Stimulated activated naive CD4-positive, alpha-beta T cell (primary cell): Measurements from ENCODE around the gene SGCE.

Experiments used
- DNase-seq, 6 experiments: peaks; one replicate each; lab custom pipeline; 2025; lab: John Stamatoyannopoulos, UW

The SGCE gene

DNA sequence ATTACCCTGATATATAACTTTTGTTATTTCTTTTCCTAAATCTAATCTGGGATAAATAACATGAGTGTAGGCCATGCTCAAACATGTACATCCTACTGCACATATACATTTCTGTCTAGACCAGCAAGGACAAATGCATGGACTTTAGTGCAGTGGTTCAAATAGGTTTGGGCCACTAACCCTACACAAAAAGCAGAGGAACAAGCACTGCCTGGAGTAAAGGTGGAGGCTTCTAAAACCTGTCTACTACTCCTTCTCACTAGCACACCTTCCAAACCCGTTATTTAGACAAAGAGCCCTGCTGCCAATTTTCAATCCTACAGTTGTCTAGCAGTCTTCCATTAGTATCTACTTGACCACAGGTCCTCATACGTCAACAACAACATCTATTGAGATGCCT, 34.8 kb downstream of the SGCE start:
- no peak for DNase-seq

DNA sequence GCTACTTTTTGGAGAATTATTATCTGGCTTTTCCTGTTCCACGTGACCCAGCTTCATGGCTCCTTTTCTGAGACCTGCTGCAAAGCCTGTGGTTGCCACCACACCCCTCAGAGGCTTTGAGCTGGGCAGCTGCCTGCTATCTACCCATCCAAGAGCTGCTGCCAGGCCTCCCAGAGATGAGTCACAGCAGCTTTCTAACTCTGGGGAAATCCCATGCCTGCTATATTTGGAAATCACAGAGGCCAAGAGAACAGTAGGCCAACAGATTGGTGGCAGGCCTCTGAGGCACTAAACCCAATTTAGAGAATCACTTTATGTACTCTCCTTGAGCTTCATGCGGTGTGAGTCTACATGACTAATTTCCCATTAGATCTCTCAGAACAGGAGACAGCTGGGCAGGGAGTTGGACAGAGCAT, 35.2 kb downstream of the SGCE start:
- DNase-seq = no peak

DNA sequence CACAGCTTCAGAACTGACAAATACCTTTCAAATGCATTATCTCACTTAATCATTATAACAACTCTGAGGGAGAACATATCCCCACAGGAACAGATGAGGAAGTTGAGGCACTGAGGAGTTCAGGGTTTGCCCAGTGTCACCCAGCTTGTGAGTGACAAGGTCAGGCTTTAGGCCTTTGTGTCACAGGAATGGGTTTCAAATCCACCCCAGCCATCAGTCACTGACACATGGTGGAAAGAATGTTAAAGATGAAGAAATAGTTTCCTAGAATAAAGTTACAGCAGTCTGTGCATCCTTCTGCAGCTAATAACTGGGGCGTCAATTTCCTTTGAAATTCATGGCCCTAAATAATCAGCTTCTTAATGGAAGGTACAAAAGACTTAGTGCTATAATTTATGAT, 37.8 kb downstream of the SGCE start:
- no peak for DNase-seq

DNA sequence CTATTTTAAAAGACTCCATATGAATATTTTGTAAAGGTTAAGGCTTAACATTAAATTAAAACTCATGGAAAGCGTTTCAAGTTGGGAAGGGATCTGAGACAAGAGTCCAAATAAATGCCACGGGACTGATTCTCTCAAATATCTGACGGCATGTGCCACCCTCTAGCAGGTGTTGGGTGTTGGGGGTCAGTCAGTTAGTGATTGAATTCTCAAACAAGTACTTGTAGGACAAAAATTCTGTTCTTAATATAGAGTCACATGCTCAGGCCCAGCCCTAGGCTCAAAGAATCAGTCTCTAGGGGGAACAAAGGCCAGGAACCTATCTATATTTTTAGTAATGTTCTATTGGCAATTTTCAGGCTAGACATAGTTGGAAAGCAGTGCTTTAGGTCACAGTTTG, 39.1 kb downstream of the SGCE start:
- DNase-seq = no peak

DNA sequence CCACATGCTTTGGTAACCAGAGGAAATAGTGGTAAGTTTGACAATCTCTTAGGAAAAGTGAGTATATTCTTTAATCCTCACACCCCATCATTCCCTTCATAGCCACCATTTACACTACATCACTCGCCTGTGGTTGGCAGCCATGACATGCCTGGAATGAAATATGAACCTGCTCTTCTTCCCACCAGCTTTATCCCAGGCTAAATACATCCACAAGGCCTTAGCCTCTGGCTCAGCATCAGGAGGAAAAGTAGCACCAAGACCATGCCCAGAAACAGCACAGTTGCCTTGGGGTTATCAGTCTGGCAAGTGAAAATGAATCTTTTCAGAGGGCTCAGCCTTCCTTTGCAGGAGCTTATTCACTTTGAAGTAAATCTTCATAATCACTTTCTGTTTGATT, 40.3 kb downstream of the SGCE start:
- no peak for DNase-seq

DNA sequence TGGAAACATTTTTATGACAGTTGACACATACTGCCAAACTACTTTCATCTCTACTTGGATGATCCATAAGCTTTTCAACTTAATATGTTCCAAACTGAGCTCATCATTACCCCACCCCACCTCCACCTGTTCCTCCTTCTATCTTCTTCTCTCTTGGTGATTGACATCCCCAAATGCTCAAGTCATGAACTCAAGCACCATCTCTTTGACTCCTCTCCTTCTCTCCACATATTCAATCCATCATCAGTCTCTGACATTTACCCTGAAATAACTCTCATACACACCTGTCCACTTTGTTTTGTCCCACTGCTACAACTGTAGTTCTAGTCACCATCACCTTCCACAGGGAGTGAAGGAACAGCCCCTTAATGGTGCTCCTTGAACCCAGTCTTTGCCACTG, 43.3 kb downstream of the SGCE start:
- DNase-seq = no peak

DNA sequence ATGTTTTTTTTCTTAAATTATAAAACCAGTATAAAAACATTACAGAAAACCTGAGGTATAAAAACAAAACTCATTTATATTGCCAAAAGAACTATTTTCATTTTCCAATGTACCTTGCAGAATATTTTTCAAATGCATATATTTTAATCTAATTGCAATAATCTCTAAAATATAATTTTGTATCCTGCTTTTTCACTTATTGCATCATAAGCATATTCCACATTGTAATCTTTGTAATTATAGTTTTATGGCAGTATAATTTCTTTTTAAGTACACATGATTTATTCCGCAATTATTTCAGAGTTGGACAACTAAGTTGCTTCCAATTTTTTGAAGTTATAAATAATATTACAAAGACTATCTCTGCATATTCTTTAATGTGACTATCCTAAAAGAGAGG, 43.7 kb downstream of the SGCE start:
- no peak for DNase-seq

DNA sequence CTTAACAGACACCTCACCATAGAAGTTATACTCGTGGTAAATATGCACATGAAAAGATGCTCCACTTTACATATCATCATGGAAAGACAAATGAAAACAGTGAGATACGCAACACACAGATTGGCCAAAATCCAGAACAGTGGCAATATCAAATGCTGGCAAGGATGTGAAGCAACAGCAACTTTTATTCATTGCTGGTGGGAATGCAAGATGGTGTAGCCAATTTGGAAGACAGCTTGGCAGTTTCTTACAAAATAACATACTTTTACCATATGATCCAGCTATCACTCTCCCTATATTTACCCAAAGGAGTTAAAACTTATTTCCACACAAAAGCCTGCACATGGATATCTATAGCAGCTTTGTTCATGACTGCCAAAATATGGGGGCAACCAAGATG, 46.4 kb downstream of the SGCE start:
- DNase-seq = no peak

DNA sequence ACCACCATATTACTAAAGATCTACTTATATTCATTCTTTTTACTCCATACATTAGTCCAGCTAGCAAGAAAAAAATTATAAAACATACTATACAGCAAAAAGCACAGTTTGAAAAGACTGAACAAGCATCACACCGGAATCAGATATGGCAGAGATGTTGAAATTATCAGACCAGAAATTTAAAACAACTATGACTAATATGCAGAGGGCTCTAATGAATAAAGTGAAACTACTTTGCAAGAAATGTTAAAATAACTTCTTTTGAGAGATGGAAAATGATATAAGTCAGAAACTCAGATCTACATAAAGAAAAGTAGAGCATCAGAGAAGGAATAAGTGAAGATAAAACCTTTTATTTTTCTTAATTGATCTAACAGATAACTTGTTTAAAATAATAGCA, 50.9 kb downstream of the SGCE start:
- DNase-seq = no peak

DNA sequence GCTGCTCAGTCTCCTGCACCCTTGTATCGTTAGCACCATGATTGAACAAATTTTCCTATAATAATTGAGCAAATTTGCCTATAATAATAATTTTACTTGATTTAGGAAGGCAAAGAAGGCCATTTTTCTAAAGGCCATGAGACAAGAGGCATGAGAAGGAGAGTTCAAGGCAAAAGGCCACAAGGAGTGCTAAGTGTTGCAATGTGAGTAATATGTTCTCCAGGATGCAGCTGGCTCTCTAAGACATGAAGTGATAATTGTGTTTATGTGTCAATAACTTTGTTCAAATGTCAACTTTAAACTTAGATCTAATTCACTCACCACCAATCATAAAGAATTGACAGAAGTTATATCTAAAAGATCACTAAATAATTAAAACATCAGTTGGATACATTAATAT, 53.8 kb downstream of the SGCE start:
- DNase-seq = no peak

DNA sequence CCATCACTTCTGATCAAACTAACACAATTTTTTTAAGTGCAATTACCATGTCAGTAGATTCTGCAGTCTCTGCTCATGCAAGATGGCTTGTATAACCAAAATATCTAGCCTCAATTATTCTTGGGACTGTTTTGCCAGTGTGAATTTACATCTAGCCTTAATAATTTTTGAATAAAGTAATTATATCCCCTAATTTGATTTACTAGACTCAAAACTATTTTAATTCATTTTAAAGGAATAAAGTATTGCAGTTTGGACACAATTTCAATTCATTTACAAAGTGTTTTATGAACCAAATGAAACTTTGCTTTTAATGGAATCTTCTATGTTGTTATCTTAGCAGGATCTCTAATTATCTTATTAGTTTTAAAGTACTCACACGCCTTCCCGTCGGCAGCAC, 55.7 kb downstream of the SGCE start:
- DNase-seq = no peak

DNA sequence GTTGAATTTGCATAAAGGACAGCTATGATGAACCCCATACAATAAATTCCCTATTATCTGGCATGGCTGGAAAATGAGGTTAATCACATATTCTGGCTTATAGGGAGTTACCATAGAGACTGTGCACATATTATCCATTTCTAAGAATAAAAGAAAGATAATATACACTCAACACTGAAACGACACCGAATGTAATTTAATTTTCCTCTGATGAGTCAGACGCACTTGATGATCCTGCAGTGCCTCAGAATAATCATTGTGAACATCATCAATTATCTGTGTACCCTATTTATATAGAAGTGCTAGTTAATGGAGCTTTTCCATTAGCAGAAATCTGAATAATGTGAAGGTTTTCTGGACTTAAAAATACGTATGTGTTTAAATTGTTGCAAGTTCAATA, 60.2 kb downstream of the SGCE start:
- DNase-seq = no peak

DNA sequence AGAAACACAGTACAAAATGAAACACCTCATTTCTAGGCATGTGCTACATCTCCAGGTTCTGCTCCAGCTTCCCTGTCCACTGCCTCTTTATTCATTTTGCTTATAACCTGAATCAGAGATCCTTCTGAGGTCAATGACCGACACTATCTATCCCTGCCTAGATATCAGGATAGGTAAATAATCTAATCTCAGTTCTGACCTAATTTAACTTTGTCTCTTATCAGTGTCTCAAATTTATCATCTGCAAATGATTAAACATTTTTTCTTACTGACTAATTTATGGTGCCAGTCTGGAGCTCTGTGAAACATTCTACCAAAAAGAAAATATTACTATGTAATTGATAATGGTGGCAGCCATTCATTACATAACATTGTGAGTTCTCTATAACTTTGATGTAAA, 61.1 kb downstream of the SGCE start:
- DNase-seq = no peak

DNA sequence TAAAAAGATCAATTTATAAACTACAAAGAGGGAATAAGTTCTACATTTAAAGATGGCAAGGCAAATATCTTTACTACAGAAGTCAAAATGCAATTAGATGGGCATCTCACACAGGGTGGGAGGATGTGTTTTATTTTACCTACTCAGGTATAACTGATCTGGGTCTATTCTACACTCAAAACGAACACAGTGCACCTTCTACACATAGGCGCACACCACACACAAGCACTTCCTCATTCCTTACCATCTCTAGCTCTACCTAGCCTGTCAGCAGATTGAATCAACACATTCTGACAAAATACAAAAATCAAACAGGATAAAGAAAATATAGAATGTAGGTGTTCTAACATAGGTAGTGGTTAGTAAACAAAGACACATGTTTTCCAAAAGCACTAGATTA, 64.8 kb downstream of the SGCE start:
- no peak for DNase-seq

DNA sequence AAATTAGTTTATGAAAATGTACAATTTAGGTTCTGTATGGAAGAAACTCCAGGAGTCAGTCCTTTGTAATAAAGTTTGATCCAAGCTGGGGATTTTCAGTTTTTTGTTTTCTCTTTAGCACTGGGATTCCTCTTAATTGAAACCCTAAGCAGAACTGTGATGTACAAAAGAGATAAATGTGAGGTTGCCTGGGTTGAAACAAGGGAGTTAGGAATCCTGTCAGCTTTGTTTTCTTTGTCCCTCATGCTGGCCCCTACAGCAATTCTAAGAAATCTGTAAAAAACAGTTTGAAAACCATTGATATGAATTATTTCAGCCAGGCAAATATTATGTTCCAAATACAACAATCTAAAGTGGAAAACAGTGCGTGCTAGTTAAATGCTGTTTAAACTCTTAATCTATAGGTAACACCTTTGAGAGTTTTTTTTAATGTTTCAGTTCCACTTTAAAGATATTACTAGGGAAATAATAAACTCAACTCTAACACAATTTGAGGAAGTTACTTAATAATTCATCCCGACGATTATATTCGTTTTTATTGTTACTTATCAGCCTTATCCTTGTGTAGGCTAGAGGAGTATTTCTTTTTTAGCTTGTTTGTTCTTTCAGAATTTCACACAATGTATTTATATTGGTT, 65.3 kb downstream of the SGCE start:
- no peak for DNase-seq

DNA sequence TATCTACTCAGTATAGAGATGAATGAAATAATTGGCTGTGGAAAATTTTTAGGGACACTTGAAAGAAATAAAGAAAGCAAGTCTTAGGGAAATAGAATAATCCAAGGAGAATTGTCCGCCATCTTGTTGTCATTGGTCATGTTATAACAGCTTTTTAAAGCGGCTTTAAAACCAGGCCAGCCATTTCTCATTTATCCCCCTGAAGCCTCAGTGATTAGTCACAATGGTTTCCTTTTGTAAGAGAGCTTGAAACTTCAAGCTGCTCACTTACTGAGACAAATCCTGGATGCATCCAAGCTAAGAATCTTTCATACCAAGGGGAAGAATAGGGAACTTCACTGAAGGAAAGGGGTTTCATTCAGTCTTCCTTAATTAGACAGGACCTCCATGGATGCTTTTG, 67.9 kb downstream of the SGCE start:
- DNase-seq = no peak

DNA sequence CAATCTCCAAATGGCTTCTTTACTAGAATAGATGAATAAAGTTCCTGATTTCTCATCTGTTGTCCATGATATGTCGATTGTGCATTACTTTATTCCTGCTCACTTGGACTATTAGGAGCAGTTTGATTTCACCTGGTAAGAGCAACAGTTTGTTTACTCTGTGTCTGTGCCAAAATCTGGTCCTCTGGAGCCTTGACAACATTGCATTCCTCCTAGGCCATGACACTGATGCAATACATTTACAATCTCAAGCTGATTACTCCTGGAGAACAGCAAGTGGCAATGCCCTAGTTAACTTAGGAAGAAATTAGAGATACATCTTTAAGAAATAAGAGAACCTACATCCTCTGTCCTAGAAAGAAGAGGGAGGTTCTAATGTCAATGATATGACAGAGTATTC, 71.8 kb downstream of the SGCE start:
- no peak for DNase-seq

DNA sequence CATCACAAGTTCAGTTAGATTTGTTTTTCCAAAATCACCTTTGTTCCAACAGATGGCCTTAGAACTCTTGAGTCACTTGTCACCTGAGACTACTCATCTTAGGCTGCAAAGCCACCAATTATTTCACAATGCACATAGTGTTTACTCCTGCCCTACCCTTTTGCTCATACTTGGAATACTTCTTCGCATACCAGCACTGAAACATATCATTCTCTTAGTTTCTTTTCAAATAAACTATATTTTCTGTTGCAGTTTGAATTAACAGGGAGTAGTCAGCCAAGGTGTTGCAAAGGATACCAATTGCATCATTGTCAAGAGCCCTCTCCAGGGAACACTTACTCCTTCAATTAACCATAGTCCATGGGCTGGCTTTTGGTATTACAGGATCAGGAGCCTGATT, 75.3 kb downstream of the SGCE start:
- DNase-seq = no peak

DNA sequence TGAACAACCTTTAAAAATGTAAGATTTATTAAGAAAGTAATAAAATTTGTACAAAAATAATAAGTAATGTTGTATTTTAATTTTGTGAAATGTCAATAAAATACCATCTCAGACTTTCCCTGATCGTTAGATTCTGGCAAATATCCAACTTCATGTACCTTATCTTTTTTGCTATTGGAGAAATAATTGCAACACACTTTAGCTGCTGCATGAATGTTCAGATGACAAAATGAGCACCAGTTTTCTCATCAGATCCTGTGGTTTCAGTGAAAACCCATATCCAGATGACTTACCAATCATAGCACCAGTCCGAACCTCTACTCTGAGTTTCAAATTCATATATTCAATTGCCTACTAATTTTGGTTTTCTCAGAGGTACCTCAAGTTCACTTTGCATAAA, 76.5 kb downstream of the SGCE start:
- DNase-seq = no peak

DNA sequence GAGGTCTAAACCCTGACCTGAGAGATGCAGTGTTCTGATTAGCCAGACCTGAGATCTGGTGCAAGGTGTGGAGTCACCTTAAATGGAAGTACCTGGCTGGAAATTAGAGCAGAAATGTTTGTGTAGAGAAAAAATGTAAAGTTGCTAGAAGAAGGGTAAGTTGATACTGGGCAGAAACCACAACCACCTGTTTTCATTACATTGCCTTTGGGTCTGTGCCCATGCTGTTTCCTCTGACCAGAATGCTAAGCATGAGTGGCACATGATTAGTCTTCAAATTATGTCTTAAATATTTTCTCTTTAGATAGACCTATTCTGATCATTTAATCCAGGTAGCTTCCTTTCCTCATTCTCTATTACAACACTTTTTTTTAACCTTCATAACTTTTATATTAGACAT, 77.3 kb downstream of the SGCE start:
- DNase-seq = no peak

DNA sequence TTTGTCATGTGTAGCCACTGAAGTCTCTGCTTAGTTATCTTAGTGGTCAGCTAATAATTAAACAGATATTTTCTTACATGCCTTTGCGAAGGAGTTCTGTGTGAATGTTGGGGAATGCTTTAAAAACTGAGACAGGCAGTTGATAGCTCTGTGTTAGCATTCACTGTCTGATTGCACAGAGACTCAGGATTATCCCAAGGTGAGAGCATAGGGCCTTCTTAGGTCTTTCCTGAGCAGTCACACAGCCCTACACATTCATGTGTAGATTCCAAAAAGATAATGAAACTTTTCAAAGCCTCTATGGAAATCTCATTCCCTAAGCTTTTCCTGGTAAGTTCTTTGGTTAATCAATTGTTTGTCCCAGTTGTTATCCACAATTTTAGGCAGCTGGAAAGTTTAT, 78.6 kb downstream of the SGCE start:
- no peak for DNase-seq

DNA sequence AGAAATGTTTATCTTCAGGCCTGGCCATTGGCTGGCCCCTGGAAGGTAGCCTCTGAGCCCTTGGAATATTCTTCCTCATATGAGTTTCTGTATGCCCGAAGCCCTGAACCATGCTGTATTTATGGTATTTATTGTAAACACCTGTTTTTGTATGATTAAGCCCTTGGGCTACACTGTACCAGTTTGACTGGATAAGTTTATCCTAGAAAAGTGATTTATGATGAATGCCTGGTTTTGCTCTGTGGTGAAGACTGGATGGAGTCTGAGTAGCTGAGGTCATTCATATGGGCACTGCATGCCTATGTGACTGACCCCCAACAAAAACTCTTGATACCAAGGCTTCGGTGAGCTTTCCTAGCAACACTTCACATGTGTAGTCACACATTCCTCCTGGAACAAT, 79.6 kb downstream of the SGCE start:
- DNase-seq = no peak

DNA sequence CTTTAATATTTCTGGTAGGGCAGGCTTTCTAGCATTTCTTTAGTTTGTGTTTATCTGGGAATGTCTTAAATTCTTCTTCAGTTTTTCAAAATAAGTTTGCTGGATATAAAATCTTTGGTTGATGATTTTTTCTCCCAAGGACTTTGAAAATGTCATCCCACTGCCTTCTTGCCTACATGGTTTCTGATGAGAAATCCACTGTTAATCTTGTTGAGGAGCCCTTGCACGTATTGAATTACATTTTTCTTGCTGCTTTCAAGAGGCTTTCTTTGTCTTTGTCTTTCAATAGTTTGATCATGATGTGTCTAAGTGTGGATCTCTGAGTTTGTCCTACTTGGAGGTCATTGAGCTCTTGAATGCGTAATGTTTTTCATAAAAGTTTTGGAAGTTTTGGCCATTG, 80.3 kb downstream of the SGCE start:
- no peak for DNase-seq

DNA sequence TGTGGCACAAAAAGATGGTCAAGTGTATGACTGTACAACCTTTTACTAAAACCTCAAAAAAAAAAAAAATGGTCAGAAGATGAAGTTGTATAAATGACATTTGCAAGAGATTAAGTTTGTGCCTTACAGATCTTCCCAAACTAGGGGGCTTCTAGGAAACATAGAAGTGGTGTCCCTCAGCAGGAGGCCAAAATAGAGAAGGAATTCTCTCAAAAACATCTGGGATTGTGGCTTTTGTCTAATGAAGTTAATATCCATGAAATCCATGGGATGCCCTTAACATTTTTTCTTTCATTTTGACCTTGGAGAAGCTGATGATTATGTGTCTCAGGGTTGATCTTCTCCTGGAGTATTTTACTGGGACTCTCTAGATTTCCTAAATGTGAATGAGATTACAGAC, 84.1 kb downstream of the SGCE start:
- DNase-seq = no peak

DNA sequence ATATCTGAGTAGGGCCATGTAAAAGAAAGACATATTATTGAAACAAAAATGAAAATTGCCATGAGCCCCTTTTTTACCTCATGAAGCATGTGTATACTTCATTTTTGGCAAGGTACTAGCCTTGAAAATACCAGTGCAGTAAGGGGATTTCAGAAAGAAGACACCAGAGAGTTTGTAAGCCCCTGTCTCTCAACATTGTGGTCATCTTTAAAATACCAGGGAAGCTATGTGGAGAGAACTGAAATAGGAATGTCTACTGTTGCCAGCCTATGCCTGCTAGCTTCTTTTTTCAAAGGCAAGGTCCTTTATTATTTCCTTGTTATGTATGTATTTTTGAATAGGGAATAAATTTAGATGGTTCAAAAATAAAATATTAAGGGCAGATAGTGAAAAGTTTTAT, 88.5 kb downstream of the SGCE start:
- DNase-seq = no peak
